Choroid plexus epithelial cell (primary cell): ENCODE results near the gene OSBPL8.

ENCODE experiments used
- DNase-seq: peaks from one replicate; pipeline ENCODE4 v3.0.0-alpha.2; 2010; ENCODE audit warnings: low read depth
- H3K4me3 ChIP-seq: 2 replicates; pipeline ENCODE4 v1.5.1; 2011; ENCODE audit warnings: low read depth, mild to moderate bottlenecking, control low read depth, low read length, moderate library complexity
- CTCF ChIP-seq: conservative IDR thresholded peaks from 2 replicates; pipeline ENCODE4 v1.5.1; 2011; ENCODE audit warnings: low read depth, mild to moderate bottlenecking, control low read depth, inconsistent platforms, low read length, moderate library complexity

The OSBPL8 gene

DNA sequence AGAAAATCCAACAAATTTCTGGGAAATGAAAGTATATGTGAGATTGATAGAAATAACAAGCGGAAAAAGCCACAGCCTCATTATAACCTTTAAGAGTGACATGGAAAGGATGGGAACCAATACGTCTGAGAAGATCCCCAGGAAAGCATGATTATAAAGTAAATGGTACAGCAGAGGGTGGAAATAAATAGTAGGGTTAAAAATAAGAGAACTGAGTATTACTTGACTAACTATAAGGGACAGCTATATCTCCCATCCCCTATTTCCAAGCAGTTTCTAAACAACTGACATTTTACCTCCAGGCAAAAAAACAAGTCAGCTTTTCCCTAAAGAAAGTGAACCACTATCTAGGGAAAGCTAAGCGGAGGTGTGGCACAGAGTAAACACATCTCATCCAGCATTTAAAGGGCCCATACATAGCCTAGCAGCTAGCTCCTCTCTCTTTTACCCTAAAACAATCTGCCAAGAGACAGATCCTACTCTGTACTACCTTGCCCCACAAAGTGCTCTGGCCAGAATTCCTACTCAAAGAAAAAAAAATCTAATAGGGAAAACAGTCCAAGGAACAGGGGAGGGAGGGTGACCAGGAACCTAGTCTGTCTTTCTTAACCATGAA is 11.2 kb downstream of the OSBPL8 start:
- no peak overlapping the region for H3K4me3 ChIP-seq
- no peak for DNase-seq
- no peak for TF ChIP-seq CTCF

GRCh38 chr12:76547526-76547925 is 12.0 kb downstream of the OSBPL8 start:
- H3K4me3 ChIP-seq = no peak overlapping the region
- no peak for DNase-seq
- TF ChIP-seq CTCF = no peak

- TF ChIP-seq CTCF = no peak
- peak; percentile 19 for DNase-seq
- no peak overlapping the region for H3K4me3 ChIP-seq
These were observed 12.7 kb downstream of the OSBPL8 start for GRCh38 chr12:76546889-76547288.

DNA sequence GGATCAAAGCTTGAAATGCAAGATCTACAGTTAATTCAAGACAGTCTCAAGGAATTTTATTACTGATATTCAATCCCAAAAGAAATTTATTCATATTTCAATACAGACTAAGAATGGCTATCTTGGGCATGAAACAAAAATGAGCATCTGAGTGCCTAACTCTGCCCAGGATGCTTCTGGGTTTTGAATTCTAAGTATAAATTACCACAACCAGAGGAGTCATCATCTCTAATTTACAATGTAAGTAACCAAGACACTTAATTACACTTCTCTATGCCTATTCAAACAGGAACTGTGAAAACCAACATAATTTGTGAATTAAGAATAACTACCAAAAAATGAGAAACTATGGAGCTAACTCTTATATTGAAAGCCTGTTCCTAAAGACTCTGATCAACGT is 14.1 kb downstream of the OSBPL8 start:
- no peak for DNase-seq
- no peak overlapping the region for H3K4me3 ChIP-seq
- no peak for TF ChIP-seq CTCF

DNA sequence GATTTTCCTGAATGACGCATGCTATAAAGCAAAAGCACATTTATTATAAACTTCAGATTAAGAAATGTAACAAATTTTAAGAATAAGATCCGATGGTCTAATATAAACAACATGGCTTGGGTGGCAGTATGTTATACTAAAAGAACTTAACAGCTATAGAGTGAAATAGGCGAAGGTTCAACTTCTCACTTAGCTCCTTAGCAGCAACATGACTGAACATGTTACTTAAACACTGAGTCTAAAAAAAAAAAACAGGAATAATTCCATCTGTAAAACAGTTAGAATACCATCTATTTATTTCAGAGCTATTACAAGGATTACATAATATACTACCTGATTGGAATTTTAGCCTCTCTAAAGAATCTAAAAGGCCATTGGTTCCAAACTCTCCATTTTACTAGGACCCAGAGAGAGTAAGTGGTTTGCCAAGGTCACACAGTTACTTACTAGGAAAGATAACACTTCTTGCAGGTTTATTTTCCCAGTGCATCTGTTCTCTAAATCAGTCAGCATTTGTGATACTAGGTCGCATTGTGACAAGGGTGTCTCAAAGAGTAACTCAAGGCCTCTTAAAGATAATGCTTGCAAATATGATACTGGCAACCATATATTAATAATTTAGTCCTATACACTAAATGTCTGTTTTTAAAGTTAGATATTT is 14.8 kb downstream of the OSBPL8 start:
- H3K4me3 ChIP-seq = no peak overlapping the region
- TF ChIP-seq CTCF = no peak
- DNase-seq = no peak

- no peak overlapping the region for H3K4me3 ChIP-seq
- no peak for DNase-seq
- TF ChIP-seq CTCF = no peak
These were observed 15.7 kb downstream of the OSBPL8 start for GRCh38 chr12:76543813-76544347.

DNA sequence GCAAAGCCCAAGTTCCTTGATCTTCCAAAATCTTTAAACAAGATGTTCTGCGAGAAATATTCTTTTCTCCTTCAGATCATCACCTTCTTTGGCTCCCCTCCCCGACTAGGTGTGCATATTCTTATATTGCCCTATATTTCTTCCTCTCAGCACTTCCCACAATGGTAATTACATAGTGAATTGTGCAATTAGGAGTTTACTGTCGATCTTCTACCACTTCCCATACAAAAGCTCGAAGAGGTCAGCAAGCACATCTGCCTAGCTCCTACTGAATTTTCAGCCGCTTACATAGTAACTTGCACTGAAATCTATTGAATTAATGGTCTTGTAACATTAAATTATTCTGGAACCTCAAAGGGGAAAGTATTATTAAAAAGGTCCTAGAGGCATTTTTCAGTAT is 16.7 kb downstream of the OSBPL8 start:
- no peak for TF ChIP-seq CTCF
- H3K4me3 ChIP-seq = no peak overlapping the region

More for the DNA sequence above, 16.7 kb downstream of the OSBPL8 start:
- DNase-seq = no peak
